GM12874 (cell line): ENCODE measurements around the gene RHNO1.

ENCODE experiments used
- TF ChIP-seq, protein P1 (sequence below): IDR thresholded peaks from 2 replicates; pipeline ENCODE4 v1.5.1; 2011; ENCODE audit warnings: low read depth, mild to moderate bottlenecking, control low read depth, low read length, moderate library complexity; ENCODE audit not compliant: insufficient read depth

Gene RHNO1, protein sequence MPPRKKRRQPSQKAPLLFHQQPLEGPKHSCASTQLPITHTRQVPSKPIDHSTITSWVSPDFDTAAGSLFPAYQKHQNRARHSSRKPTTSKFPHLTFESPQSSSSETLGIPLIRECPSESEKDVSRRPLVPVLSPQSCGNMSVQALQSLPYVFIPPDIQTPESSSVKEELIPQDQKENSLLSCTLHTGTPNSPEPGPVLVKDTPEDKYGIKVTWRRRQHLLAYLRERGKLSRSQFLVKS

DNA sequence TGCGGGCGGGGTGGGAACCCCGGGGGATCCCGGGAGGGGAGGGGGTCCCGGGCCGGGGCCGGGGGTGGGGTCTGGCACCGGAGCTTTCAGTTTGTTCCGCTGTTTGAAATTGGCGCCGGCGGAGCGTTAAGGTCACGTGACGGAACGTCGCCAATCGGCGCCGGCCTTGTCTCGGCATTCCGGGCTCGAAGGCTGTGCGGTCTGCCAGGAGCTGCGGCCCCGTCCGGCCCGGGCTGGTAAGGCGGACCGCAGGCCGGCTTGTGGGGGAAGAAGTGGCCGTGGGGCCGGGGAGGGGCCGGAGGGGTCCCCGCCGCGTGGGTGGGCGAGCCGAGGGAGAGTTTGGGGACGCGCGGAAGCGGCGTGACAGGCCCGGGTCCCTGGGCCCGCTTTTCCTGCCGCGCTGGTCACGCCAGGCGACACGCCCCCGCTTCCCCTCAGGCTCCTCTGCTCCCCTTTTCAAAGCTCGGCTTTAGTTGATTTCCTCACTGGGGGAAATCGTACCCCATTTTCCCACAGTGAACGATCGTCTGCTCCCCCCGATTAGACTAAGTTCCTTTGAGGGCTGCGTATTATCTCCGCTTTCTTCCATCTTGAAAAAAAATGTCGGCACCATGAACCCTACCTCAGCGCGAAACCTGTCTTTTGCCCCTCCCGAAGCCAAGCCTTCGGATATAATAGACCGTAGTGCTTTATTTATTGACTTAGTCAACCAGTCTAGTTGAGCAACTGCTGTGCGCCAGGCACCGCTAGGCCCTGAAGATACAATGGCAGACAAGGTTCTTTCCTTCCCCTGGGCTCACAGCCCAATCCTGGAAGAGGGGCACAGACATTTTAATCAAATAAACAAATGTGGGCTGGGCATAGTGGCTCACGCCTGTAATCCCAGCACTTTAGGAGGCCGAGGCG lies at the start of gene RHNO1, which contains the start of gene FOXM1:
TSS of gene RHNO1 (plus strand) at position 177 of the 906 bp plus-strand sequence. CDS start 8,144 bp downstream, outside the sequence.
TSS of gene FOXM1 (minus strand) at position 128 of the 906 bp plus-strand sequence. CDS start 2,696 bp downstream, outside the sequence.
- TF ChIP-seq, protein P1, sequence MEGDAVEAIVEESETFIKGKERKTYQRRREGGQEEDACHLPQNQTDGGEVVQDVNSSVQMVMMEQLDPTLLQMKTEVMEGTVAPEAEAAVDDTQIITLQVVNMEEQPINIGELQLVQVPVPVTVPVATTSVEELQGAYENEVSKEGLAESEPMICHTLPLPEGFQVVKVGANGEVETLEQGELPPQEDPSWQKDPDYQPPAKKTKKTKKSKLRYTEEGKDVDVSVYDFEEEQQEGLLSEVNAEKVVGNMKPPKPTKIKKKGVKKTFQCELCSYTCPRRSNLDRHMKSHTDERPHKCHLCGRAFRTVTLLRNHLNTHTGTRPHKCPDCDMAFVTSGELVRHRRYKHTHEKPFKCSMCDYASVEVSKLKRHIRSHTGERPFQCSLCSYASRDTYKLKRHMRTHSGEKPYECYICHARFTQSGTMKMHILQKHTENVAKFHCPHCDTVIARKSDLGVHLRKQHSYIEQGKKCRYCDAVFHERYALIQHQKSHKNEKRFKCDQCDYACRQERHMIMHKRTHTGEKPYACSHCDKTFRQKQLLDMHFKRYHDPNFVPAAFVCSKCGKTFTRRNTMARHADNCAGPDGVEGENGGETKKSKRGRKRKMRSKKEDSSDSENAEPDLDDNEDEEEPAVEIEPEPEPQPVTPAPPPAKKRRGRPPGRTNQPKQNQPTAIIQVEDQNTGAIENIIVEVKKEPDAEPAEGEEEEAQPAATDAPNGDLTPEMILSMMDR = no peak

DNA sequence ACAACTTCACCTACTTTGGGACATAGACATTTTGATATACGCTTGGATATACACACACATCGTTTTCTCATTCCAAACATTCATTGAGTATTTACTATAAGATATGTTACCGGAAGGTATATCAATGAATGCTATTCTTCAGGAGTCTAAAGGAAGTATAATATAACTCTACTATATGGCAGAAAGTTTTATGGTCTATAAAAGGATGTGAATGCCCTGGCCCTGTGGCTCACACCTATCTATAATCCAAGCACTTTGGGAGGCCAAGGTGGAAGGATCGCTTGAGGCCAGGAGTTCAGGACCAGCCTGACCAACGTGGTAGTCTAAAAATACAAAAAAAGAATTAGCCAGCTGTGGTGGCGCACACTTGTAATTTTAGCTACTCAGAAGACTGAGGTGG lies 47.7 kb upstream of the RHNO1 start:
- TF ChIP-seq, protein P1 = no peak

DNA sequence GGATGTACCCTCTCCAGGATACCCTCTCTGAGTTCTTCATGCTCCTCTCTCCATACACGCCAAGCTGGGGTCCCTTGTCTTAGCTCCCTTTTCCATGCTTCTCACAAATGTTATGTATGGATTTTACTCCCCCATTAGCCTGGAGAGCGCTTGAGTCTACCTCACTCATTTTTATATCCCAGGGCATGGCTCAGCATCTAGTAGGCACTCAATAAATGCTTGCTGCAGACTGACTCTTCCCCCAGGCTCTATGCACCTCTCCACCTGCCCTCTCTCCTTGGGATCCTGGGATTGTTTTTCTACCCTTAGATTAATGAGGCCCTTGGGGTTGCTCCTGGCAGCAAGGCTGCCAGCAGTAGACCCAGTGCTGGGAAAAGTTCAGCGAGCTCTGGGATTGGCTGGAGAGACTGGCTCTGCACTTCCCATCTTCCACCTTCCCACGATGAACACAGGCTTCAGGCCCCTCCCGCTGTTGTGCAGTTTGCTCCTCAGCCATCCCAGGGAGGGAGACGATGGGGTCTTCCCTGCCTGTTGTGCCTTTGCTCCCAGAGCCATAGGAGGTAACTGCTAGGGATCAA lies 44.4 kb upstream of the RHNO1 start:
- TF ChIP-seq, protein P1 = no peak

DNA sequence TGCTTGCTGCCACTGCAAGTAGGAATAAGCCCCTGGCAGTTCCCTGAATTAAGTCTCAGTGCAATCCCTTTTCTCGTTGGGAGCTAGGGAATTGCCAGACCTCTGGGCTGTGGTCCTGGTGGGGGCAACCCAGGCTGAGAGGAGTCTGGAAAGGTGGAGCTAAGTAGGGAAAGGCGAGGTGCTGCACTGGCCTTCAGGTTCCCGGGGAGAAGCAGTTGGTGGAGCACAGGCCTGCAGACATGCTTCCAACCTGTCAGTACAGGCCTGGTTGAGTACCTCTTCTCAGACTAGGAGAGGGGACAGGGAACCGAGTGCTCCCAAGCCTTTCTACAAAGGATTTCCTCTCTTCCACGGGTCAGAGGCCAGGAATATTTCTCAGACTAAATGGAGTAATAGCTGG lies 43.7 kb upstream of the RHNO1 start:
- TF ChIP-seq, protein P1 = no peak

DNA sequence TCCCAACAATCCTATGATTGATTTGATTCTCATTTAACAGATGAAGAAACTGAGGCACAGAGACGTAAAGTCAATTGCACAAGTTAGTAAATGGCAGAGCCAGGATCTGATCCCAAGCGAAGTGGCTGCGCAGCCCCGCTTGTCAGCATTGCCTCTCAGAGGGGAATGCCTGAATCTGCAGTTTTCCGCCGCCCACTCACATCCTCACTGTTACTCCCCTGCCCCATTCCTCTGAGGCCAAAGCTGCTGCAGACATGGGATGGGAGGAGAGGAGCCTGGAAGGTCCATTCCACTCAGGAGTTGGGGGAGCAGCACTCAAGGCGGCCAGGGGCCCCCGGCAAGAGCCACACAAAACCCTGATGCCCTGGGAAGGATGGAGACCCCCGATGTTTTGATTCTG lies 43.2 kb upstream of the RHNO1 start:
- TF ChIP-seq, protein P1 = no peak

DNA sequence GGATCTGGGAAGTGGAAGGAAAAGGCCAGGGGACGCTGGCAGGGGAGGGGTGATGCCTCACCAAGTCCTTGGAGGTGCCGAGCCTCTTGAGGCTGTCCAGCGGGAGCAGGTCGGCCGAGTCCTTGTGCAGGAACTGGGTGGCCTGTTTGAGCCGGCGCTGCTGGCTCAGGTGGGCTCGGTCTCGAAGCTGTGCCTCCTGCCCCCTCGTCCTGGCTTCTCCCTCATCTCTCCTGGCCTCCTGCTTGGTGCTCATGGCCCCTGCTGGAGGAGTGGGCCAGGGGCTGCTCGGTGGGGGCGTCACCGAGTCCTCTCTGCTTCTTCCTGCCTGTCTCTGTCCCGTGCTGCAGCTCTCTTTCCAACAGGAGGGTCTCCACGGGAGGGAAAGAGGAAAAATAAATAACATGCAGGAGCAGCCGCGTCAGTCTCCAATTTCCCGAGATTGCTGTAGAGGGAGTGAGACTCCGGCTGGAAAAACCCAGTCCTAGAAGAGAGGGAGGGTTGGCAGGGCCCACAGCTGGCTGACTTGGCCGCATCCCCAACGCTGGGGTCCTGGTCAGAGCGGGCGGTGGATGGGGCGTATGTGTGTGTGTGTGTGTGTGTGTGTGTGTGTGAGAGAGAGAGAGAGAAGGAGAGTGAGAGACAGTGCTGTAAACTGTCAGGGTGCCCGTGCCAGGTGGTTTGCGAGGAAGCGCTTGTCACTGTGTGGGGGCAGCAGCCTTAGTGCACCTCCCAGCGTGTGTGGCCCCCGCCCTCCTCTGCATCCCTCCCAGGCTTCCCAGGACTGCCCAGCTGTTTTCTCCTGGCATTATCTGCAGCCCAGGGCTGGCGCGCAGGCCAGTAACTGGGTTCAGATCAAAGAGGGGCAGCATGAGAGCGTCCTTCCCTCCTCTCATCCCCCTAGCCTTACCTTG lies 42.2 kb upstream of the RHNO1 start, which contains the start of gene NRIP2:
TSS of gene NRIP2 (minus strand) at position 455 of the 911 bp plus-strand sequence. CDS start at position 403, 52 bp downstream.
- TF ChIP-seq, protein P1 = no peak
